SK-N-SH (cell line): ENCODE results near the gene ASAH2.

Experiments used
- CTCF ChIP-seq: fragments of 200-600 bp; sonication (generic); IDR thresholded peaks from 2 replicates; pipeline ENCODE4 v1.6.1; 2017; ENCODE audit warnings: antibody characterized with exemption, mild to moderate bottlenecking, moderate library complexity
- FOXM1 ChIP-seq: IDR thresholded peaks from 2 replicates; pipeline ENCODE4 v1.4.0; 2012; ENCODE audit warnings: low read depth, mild to moderate bottlenecking

GRCh38 chr10:50219200-50219599 lies 32.1 kb downstream of the ASAH2 start:
- TF ChIP-seq CTCF (no peak), FOXM1 (no peak)
